ENCODE measurements around the gene STIP1.

The STIP1 gene

DNA sequence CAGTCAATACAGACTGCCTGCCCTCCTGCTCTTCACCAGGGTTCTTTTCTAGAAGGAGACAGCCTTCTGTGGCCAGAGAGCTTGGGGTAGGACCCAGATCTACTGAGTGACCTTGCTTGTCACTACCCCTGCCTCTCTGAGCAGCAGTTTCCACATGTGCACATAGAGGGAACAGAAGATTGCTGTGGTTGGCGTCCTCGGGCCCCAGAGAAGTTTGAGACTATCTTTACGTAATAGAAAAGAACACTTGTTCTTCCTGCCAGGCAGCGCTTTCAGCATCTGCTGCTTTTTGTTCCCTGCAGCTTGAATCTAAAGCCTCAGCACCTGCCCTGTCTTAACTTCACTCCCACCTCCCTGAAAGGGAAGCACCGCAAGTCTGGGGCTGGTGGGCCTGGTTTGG lies 53.0 kb downstream of the STIP1 start:
- TF ChIP-seq, protein P1, sequence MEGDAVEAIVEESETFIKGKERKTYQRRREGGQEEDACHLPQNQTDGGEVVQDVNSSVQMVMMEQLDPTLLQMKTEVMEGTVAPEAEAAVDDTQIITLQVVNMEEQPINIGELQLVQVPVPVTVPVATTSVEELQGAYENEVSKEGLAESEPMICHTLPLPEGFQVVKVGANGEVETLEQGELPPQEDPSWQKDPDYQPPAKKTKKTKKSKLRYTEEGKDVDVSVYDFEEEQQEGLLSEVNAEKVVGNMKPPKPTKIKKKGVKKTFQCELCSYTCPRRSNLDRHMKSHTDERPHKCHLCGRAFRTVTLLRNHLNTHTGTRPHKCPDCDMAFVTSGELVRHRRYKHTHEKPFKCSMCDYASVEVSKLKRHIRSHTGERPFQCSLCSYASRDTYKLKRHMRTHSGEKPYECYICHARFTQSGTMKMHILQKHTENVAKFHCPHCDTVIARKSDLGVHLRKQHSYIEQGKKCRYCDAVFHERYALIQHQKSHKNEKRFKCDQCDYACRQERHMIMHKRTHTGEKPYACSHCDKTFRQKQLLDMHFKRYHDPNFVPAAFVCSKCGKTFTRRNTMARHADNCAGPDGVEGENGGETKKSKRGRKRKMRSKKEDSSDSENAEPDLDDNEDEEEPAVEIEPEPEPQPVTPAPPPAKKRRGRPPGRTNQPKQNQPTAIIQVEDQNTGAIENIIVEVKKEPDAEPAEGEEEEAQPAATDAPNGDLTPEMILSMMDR (IDR thresholded peaks at IDR 0.05; ENCODE audit: insufficient read depth, low read depth, low read length, missing control alignments) = no peak
- no peak for DNase-seq (ENCODE audit: low read depth)
- H3K4me3 ChIP-seq (ENCODE audit: low read length) = no peak overlapping the region

DNA sequence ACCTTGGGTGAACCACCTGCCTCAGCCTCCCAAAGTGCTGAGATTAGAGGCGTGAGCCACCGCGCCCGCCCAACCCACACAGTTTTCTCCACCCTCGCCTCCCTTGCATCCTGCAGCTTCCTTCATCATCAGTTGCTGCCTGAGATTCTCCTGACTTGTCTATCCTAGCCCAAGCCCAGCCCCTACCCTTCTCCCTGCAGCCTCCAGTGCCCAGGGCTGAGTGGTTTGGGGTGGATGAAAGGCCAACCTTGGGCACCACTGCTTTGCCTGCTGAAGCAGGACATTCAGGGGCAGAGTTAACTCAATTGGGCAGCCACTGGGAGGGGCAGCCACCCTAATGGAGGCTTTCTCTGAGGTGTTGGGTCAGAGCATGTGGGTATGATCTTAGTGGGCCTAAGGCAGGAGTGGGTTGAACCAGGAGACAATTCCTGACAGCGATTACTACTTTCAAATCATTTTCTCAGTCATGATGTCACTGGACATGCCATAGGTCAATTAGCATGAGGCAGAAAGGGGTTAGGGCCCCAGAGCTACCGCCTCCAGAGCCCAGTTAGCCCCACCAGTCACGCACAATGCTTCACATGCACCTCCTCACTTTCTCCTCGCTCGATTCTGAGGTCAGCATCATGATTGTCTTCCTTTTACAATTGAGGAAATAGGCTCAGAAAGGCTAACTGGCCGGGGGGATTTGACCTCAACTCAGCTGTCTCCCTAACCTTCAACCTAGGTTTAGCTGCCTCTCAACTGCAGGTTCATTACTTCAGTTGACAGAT lies 53.9 kb downstream of the STIP1 start:
- H3K4me3 ChIP-seq (ENCODE audit: low read length) = no peak overlapping the region
- TF ChIP-seq, protein P1 (IDR thresholded peaks at IDR 0.05; ENCODE audit: insufficient read depth, low read depth, low read length, missing control alignments) = no peak
- no peak for DNase-seq (ENCODE audit: low read depth)

DNA sequence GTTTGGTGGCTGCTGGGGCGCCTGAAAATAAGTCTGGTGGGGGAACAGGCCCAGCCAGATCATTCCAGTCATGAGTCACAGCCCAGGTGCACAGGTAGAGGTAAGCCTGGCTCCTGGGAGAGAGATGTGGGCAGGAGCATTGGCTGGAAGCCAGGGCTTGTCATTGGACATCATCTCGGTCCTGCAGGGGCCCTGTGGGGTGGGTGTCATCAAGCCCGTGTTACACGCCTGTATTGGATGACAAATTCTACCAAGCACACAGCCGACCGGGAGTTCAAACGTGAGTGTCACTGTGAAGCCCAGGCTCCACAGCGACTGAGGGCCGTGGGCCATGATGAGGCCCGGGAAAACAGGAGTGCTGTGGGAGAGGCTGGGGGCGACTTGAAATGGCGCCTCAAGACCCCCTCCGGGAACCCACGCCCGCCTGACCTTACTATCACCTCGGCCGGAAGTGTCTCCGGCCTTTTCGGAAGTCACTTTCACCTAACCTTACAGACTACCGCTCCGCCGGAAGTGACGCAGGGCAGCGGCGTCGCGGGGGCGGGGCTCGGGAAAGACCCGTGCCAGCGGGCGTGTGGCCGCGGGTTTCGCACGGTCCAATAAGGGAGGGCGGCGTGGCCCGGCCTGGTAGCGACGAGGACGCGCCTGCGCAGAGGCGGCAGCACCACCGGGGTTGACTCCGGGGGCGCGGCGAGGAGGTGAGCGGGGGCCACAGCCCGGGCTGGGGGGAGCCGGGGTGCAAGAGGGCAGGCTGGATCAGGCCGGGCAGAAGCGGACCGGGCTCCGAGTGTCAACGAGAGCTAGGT lies 54.7 kb downstream of the STIP1 start, which contains the start of gene FKBP2:
Gene FKBP2 (plus strand): TSS at position 661 of the 806 bp plus-strand sequence. CDS start 1,293 bp downstream, outside the sequence.
- TF ChIP-seq, protein P1 (IDR thresholded peaks at IDR 0.05; ENCODE audit: insufficient read depth, low read depth, low read length, missing control alignments) = no peak
- peak within 1 kb of the TSS; percentile 73 for H3K4me3 ChIP-seq (ENCODE audit: low read length)
- peak; percentile 99 for DNase-seq (ENCODE audit: low read depth)

DNA sequence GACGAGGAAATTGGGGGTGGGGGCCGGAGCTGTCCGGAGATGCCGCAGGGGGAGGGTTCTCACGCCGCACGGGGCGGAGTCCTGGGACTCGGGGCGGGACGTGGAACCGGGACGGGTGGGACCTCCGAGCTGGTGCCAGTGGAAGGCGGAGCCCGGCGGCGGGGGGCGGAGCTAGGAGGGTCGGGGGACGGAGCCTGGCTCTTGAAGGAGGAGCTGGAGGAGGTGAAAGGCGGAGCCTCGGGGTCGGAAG lies 55.2 kb downstream of the STIP1 start:
- peak; percentile 100 for DNase-seq (ENCODE audit: low read depth)
- TF ChIP-seq, protein P1 (IDR thresholded peaks at IDR 0.05; ENCODE audit: insufficient read depth, low read depth, low read length, missing control alignments) = no peak
- peak overlapping the region; percentile 73 for H3K4me3 ChIP-seq (ENCODE audit: low read length)

DNA sequence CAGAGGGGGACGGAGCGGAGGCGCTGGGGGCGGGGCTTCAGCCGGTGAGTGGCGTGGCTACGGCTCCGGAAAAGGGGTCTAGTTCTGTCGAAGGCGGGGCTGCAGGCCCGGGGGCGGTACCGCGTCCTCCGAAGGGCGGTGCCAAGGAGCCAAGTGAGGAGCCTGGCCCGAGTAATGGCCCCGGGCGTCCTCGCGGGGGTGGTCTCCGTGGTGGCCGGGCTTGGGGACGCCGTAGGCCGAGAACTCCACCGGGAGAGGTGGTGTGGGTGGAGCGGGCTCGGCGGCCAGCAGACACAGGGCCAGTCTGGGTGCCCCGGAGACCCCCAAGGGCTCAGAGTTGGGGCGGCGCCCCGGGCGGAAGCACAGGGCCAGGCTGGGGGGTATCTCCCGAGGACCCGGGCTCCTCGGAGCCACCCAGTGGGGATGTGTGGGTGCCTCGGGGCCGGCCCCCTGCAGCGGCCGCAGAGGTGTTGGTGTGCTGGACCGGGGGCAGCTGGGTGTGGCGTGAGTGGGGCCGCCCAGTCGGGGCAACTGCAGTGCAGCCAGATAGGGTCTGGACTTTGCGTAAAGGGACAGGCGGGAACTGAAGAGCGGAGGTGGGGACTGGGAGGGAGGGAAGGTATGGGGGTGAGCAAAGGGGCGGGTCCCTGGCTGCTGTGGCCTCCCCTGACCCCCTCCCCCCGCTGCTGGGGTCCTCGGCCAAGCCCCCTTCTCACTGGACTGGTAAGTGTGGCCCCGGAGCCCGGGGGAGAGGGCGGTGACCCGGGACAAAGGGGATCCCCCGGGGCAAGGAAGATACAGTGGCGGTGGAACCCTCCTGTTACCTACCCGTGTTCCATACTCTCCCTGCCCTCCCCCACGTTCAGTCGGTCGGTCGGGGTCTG lies 55.8 kb downstream of the STIP1 start:
- peak; percentile 38 for DNase-seq (ENCODE audit: low read depth)
- TF ChIP-seq, protein P1 (IDR thresholded peaks at IDR 0.05; ENCODE audit: insufficient read depth, low read depth, low read length, missing control alignments) = no peak
- peak overlapping the region; percentile 73 for H3K4me3 ChIP-seq (ENCODE audit: low read length)

DNA sequence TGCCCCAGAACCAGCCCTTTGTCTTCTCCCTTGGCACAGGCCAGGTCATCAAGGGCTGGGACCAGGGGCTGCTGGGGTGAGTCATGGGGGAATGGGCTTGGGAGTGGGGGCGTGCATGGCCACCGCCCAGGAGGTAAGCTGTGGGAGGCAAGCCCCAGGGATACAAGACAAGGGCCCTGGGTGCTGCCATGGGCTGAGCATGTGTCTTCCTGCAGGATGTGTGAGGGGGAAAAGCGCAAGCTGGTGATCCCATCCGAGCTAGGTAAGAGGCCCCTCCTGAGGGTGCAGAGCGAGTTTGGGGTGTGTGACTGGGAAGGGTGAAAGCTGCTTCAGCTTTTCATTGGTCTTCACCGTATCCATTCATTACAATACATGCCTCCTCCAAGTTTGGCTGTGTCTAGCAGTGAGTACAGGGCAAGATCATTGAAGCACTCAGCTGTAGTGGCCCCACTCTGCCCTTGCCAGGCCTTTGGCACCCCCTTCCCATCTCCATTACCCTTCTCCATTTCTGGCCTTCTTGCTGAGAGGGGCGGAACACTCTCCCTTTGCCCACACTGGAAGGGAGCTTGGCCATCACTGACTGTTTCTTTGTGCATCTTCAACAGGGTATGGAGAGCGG lies 57.4 kb downstream of the STIP1 start:
- H3K4me3 ChIP-seq (ENCODE audit: low read length) = no peak overlapping the region
- DNase-seq (ENCODE audit: low read depth) = no peak
- TF ChIP-seq, protein P1 (IDR thresholded peaks at IDR 0.05; ENCODE audit: insufficient read depth, low read depth, low read length, missing control alignments) = no peak
